HepG2 (cell line): ENCODE measurements around the gene TEX47. TPM values are rescaled to one million over a fixed set of nuclear protein-coding genes. Genes with fewer than 3 reads are reported as not detected.

Experiments used
- ATAC-seq: fragments of 200-7000 bp; cut with Tn5 transposase; 3 replicates; pipeline ENCODE4 v1.9.1; 2020; ENCODE audit warnings: mild to moderate bottlenecking, moderate library complexity
- Bru-seq: library from RNA; stranded (reverse); fragments of 400-500 nt; gene quantifications from one replicate; lab custom pipeline; 2021; lab: Mats Ljungman, UMichigan
- BruChase-seq, 2 experiments: library from RNA; stranded (reverse); fragments of 400-500 nt; gene quantifications; one replicate each; lab custom pipeline; 2021; lab: Mats Ljungman, UMichigan
- BruUV-seq: library from RNA; stranded (reverse); fragments of 400-500 nt; replicated peaks from 2 replicates; lab custom pipeline; 2021; lab: Mats Ljungman, UMichigan
- CTCF ChIA-PET: fragments of 300-600 bp; formaldehyde crosslinking; extraction: SDS; loops from one replicate; lab custom pipeline; 2021; ENCODE audit warnings: low total read pairs, inconsistent platforms, low intra/inter-chr PET ratio; lab: Yijun Ruan, JAX
- POLR2A ChIA-PET: fragments of 350-600 bp; sonication (Branson Sonifier 250); formaldehyde crosslinking; loops from one replicate; lab custom pipeline; 2020; ENCODE audit warnings: antibody characterized with exemption, inconsistent platforms; lab: Yijun Ruan, JAX
- DNase-seq: peaks from one replicate; pipeline ENCODE4 v3.0.0-alpha.2; 2015; ENCODE audit warnings: low spot score
- FAIRE-seq: peaks from 3 replicates; lab custom pipeline; 2011; peaks lifted over from hg19 to GRCh38; lab: Jason Lieb, UNC
- H2AFZ ChIP-seq: one replicate; pipeline ENCODE4 v1.6.1; 2011; ENCODE audit warnings: low read length, inconsistent platforms
- H3K27ac ChIP-seq: fragments of 300-600 bp; 3 replicates; pipeline ENCODE4 v1.8.0; 2011; ENCODE audit warnings: mixed run types, mild to moderate bottlenecking, mixed read lengths, low read length, inconsistent platforms; ENCODE audit not compliant: insufficient read depth; ENCODE audit errors: extremely low read length
- H3K27me3 ChIP-seq, 2 experiments: fragments of 200-600 bp in 1 of 2; 2 replicates in 1 of 2; 3 replicates in 1 of 2; pipeline versions ENCODE4 v1.6.0 to v1.8.0; 2011; ENCODE audit warnings: low read length in 2 of 2, mild to moderate bottlenecking in 2 of 2, moderate library complexity in 2 of 2, inconsistent platforms in 1 of 2; ENCODE audit not compliant: insufficient read depth in 2 of 2, control insufficient read depth in 1 of 2
- H3K36me3 ChIP-seq, 2 experiments: fragments of 200-600 bp in 1 of 2; replicated peaks in 1 of 2; 2 replicates in 1 of 2; 3 replicates in 1 of 2; pipeline versions ENCODE4 v1.5.1 to v1.8.0; 2011; ENCODE audit warnings: low read length in 2 of 2, inconsistent platforms in 1 of 2; ENCODE audit not compliant: insufficient read depth in 2 of 2, control insufficient read depth in 1 of 2
- H3K4me1 ChIP-seq: 2 replicates; pipeline ENCODE4 v1.5.1; 2012; ENCODE audit warnings: low read length, inconsistent platforms; ENCODE audit not compliant: insufficient read depth
- H3K4me2 ChIP-seq: 2 replicates; pipeline ENCODE4 v1.6.0; 2011; ENCODE audit warnings: low read depth, low read length, inconsistent platforms
- H3K4me3 ChIP-seq, 3 experiments: fragments of 200-600 bp in 1 of 3; sonication (generic), shearing (Covaris generic) in 1 of 3; replicated peaks in 1 of 3; 2 replicates each; pipeline ENCODE4 v1.5.1; 2011 to 2016; ENCODE audit warnings: low read length in 3 of 3, inconsistent platforms in 2 of 3, low read depth in 2 of 3, mild to moderate bottlenecking in 2 of 3, control low read depth in 1 of 3, mixed read lengths in 1 of 3; ENCODE audit not compliant: insufficient read depth in 1 of 3
- H3K79me2 ChIP-seq: one replicate; pipeline ENCODE4 v1.6.1; 2011; ENCODE audit warnings: low read length, inconsistent platforms; ENCODE audit not compliant: insufficient read depth
- H3K9ac ChIP-seq: 2 replicates; pipeline ENCODE4 v1.6.0; 2011; ENCODE audit warnings: mild to moderate bottlenecking, low read depth, low read length, inconsistent platforms; ENCODE audit not compliant: insufficient read depth
- H3K9me3 ChIP-seq: 2 replicates; pipeline ENCODE4 v1.5.1; 2012; ENCODE audit warnings: mild to moderate bottlenecking, low read length
- H4K20me1 ChIP-seq: 2 replicates; pipeline ENCODE4 v1.6.0; 2011; ENCODE audit warnings: inconsistent platforms, mild to moderate bottlenecking, low read length, moderate library complexity; ENCODE audit not compliant: insufficient read depth
- ATM ChIP-seq: fragments of 450-650 bp; IDR thresholded peaks from 2 replicates; pipeline ENCODE4 v1.7.1; 2017; ENCODE audit warnings: mild to moderate bottlenecking, borderline replicate concordance
- BORCS8-MEF2B ChIP-seq: sonication (generic); formaldehyde crosslinking; IDR thresholded peaks from 2 replicates; pipeline ENCODE4 v1.8.0; 2022; ENCODE audit warnings: mild to moderate bottlenecking, missing genetic modification reagents
- HIVEP1 ChIP-seq: sonication (generic); formaldehyde crosslinking; IDR thresholded peaks from 2 replicates; pipeline ENCODE4 v1.4.0; 2020; ENCODE audit warnings: mild to moderate bottlenecking, missing genetic modification reagents
- JDP2 ChIP-seq: sonication (generic); formaldehyde crosslinking; IDR thresholded peaks from 2 replicates; pipeline ENCODE4 v1.8.1; 2022; ENCODE audit warnings: missing genetic modification reagents, borderline replicate concordance
- JUN ChIP-seq: sonication (generic); formaldehyde crosslinking; IDR thresholded peaks from 2 replicates; pipeline ENCODE4 v1.4.0; 2020; ENCODE audit warnings: mild to moderate bottlenecking, missing genetic modification reagents
- PREB ChIP-seq: sonication (generic); formaldehyde crosslinking; IDR thresholded peaks from 2 replicates; pipeline ENCODE4 v1.4.0; 2020; ENCODE audit warnings: missing genetic modification reagents
- SIX4 ChIP-seq: sonication (generic); formaldehyde crosslinking; IDR thresholded peaks from 2 replicates; pipeline ENCODE4 v1.4.0; 2020; ENCODE audit warnings: missing genetic modification reagents
- SNAPC2 ChIP-seq: sonication (generic); formaldehyde crosslinking; IDR thresholded peaks from 2 replicates; pipeline ENCODE4 v1.8.1; 2022; ENCODE audit warnings: mild to moderate bottlenecking, missing genetic modification reagents
- ZBTB34 ChIP-seq: sonication (generic); formaldehyde crosslinking; IDR thresholded peaks from 2 replicates; pipeline ENCODE4 v1.8.0; 2022; ENCODE audit warnings: mild to moderate bottlenecking, missing genetic modification reagents
- ZNF256 ChIP-seq: sonication (generic); formaldehyde crosslinking; conservative IDR thresholded peaks from 2 replicates; pipeline ENCODE4 v1.4.0; 2020; ENCODE audit warnings: missing genetic modification reagents
- ZNF329 ChIP-seq: sonication (generic); formaldehyde crosslinking; IDR thresholded peaks from 2 replicates; pipeline ENCODE4 v1.9.0; 2021; ENCODE audit warnings: low read depth, mild to moderate bottlenecking, missing genetic modification reagents
- ZNF331 ChIP-seq: sonication (generic); formaldehyde crosslinking; IDR thresholded peaks from 2 replicates; pipeline ENCODE4 v1.4.0; 2020; ENCODE audit warnings: missing genetic modification reagents
- ZNF678 ChIP-seq: sonication (generic); formaldehyde crosslinking; IDR thresholded peaks from 2 replicates; pipeline ENCODE4 v1.4.0; 2020; ENCODE audit warnings: mild to moderate bottlenecking, missing genetic modification reagents
- ZSCAN31 ChIP-seq: sonication (generic); formaldehyde crosslinking; IDR thresholded peaks from 2 replicates; pipeline ENCODE4 v1.5.0; 2020; ENCODE audit warnings: low read depth, mild to moderate bottlenecking, missing genetic modification reagents
- WGBS: methylation state at CpG from one replicate; pipeline ENCODE4 v1.1.6; 2017; ENCODE audit warnings: low lambda C conversion rate; 5-methylcytosine and 5-hydroxymethylcytosine counted together
- in situ Hi-C: cut with HindIII; loops from 2 replicates; pipeline ENCODE4 v1.10.0; 2017; ENCODE audit warnings: low pct_unique_long_range_greater_than_20kb; ENCODE audit not compliant: extremely low pct_ligation_motif_present
- intact Hi-C: fragments of 100-400 bp; cut with micrococcal nuclease; formaldehyde crosslinking; loops from one replicate; pipeline ENCODE4 v1.10.0; 2022; ENCODE audit not compliant: unreplicated experiment
- long read RNA-seq, 2 experiments: library from RNA in 1 of 2; library from polyadenylated mRNA in 1 of 2; stranded (forward) in 1 of 2; unstranded in 1 of 2; transcript quantifications; one replicate each; pipeline ENCODE4 v2.0.0, GENCODE V29; 2019 to 2022
- polyA minus RNA-seq, 3 experiments: library from RNA; depleted of rRNA, polyadenylated mRNA; stranded (reverse); fragments of >200 nt; gene quantifications; 2 replicates each; pipeline ENCODE4 v1.2.3, GENCODE V29; 2011; ENCODE audit warnings: low replicate concordance in 1 of 3
- polyA plus RNA-seq, 8 experiments: library from polyadenylated mRNA; depleted of rRNA in 3 of 8; stranded (reverse) in 7 of 8; unstranded in 1 of 8; fragments of >200 nt; fragmentation: Illumina TruSeq in 4 of 8; extraction: Trizol in 4 of 8; gene quantifications; 2 replicates each; pipeline versions ENCODE4 v1.2.1 to v1.2.3, GENCODE V29; 2011 to 2016; ENCODE audit warnings: low read depth in 4 of 8, missing spikeins in 1 of 8, mixed read lengths in 1 of 8; ENCODE audit not compliant: insufficient read depth in 1 of 8
- total RNA-seq, 5 experiments: library from RNA; depleted of rRNA; stranded (reverse); fragments of >200 nt; fragmentation: Illumina TruSeq; extraction: Trizol; gene quantifications; 2 replicates each; pipeline ENCODE4 v1.2.3, GENCODE V29; 2016; ENCODE audit warnings: low read depth in 1 of 5

The TEX47 gene
- total RNA-seq (2016; rRNA removed; fragmentation: Illumina TruSeq; extraction: Trizol) (not detected in 2 replicates), polyA plus RNA-seq (2011; rRNA removed) (not detected in 2 replicates), polyA minus RNA-seq (2011; rRNA and poly(A)+ RNA removed; ENCODE audit: low replicate concordance) (not detected in 2 replicates), Bru-seq, nascent RNA (not detected), BruChase-seq, experiment 1, labeled RNA remaining after a 6-hour chase (not detected), BruChase-seq, experiment 2, labeled RNA remaining after a 2-hour chase (not detected)
- total RNA-seq (2016; cell fraction: cytosol; rRNA removed; fragmentation: Illumina TruSeq; extraction: Trizol; ENCODE audit: low read depth) = not detected in 2 replicates
- not detected in 2 replicates for total RNA-seq (2016; cell fraction: insoluble cytoplasmic fraction; rRNA removed; fragmentation: Illumina TruSeq; extraction: Trizol)
- total RNA-seq (2016; cell fraction: membrane; rRNA removed; fragmentation: Illumina TruSeq; extraction: Trizol) = not detected in 2 replicates
- not detected in 2 replicates for total RNA-seq (2016; cell fraction: nucleus; rRNA removed; fragmentation: Illumina TruSeq; extraction: Trizol)
- polyA plus RNA-seq (2011; cell fraction: cytosol; rRNA removed) = not detected in 2 replicates
- not detected in 2 replicates for polyA plus RNA-seq (2011; cell fraction: nucleus; rRNA removed)
- polyA plus RNA-seq (2012) = not detected in 2 replicates
- not detected in 2 replicates for polyA plus RNA-seq (2016; cell fraction: cytosol; fragmentation: Illumina TruSeq; extraction: Trizol; ENCODE audit: low read depth)
- not detected in 2 replicates for polyA plus RNA-seq (2016; cell fraction: insoluble cytoplasmic fraction; fragmentation: Illumina TruSeq; extraction: Trizol; ENCODE audit: low read depth)
- polyA plus RNA-seq (2016; cell fraction: membrane; fragmentation: Illumina TruSeq; extraction: Trizol; ENCODE audit: low read depth) = not detected in 2 replicates
- polyA plus RNA-seq (2016; cell fraction: nucleus; fragmentation: Illumina TruSeq; extraction: Trizol; ENCODE audit: insufficient read depth, low read depth) = not detected in 2 replicates
- not detected in 2 replicates for polyA minus RNA-seq (2011; cell fraction: cytosol; rRNA and poly(A)+ RNA removed)
- polyA minus RNA-seq (2011; cell fraction: nucleus; rRNA and poly(A)+ RNA removed) = not detected in 2 replicates
- long read RNA-seq, experiment 1 = 0 reads
- long read RNA-seq, experiment 2 = 0 reads

GRCh38 chr7:88795553-88795952, at the start of gene TEX47:
TEX47 (minus strand) TSS chr7:88795737; CDS start chr7:88794942, 795 bp downstream.
- Histone ChIP-seq H3K4me1 (no peaks in the 10 kb centered on the region), H3K9me3 (no peaks in the 10 kb centered on the region), H3K4me3 (no peak within 1 kb of the TSS), H4K20me1 (no peaks in the 10 kb centered on the region), H3K79me2 (no peaks in the 10 kb centered on the region), H3K36me3 (no peaks in the 10 kb centered on the region), H3K4me2 (no peak within 1 kb of the TSS), H3K27ac (no peak within 1 kb of the TSS), H3K27me3 (no peaks in the 10 kb centered on the region), H2AFZ (no peak within 1 kb of the TSS), H3K9ac (no peak within 1 kb of the TSS)
- BruUV-seq = no TSS peak
- intact Hi-C loops (no loop called here), in situ Hi-C loops (no loop called here)
- FAIRE-seq (no peak), ATAC-seq (no peak), DNase-seq (no peak)
- WGBS = 49% methylated on average over 7 of the region's 7 CpGs
- POLR2A ChIA-PET = no interaction called here
- no peak for TF ChIP-seq HIVEP1 (CRISPR knock-in tag)
- TF ChIP-seq ZNF256 (CRISPR knock-in tag) = no peak
- no peak for TF ChIP-seq PREB (CRISPR knock-in tag)
- TF ChIP-seq ZNF331 = no peak
- no peak for TF ChIP-seq ZBTB34 (CRISPR knock-in tag)
- no peak for TF ChIP-seq JDP2
- no peak for TF ChIP-seq ZSCAN31 (CRISPR knock-in tag)
- no peak for TF ChIP-seq SIX4 (CRISPR knock-in tag)
- TF ChIP-seq ZNF329 (CRISPR knock-in tag) = no peak
- no peak for TF ChIP-seq ATM
- no peak for TF ChIP-seq JUN
- no peak for TF ChIP-seq ZNF678 (CRISPR knock-in tag)
- no peak for TF ChIP-seq SNAPC2
- no peak for TF ChIP-seq BORCS8-MEF2B (CRISPR knock-in tag)
- CTCF ChIA-PET = no interaction called here
